WERI-Rb-1 (cell line): Measurements from ENCODE around the gene ACADVL.

Source experiments
- DNase-seq: peaks from one replicate; pipeline ENCODE4 v3.0.0-alpha.2; 2020
- H3K27ac ChIP-seq: fragments of 250-450 bp; sonication (Bioruptor Pico); 2 replicates; pipeline ENCODE4 v1.5.1; 2020; ENCODE audit warnings: mild to moderate bottlenecking, moderate library complexity
- H3K27me3 ChIP-seq: fragments of 250-450 bp; sonication (Bioruptor Pico); 2 replicates; pipeline ENCODE4 v1.5.1; 2021; ENCODE audit warnings: mild to moderate bottlenecking, low read depth, moderate library complexity; ENCODE audit not compliant: insufficient read depth, severe bottlenecking
- H3K36me3 ChIP-seq: fragments of 250-450 bp; sonication (Bioruptor Pico); 2 replicates; pipeline ENCODE4 v1.5.1; 2020; ENCODE audit warnings: mild to moderate bottlenecking, moderate library complexity
- H3K4me3 ChIP-seq: 2 replicates; pipeline ENCODE4 v1.5.1; 2011; ENCODE audit warnings: low read depth, mild to moderate bottlenecking, control low read depth, low read length
- H3K9me3 ChIP-seq: fragments of 250-450 bp; sonication (Bioruptor Pico); 2 replicates; pipeline ENCODE4 v1.5.1; 2021; ENCODE audit warnings: mild to moderate bottlenecking, moderate library complexity; ENCODE audit not compliant: severe bottlenecking
- CTCF ChIP-seq: IDR thresholded peaks from 2 replicates; pipeline ENCODE4 v1.5.1; 2011; ENCODE audit warnings: low read depth, mild to moderate bottlenecking, control low read depth, inconsistent platforms, low read length

The ACADVL gene

GRCh38 chr17:7218166-7218565 lies 1.6 kb upstream of the ACADVL start:
- H3K4me3 ChIP-seq: peak overlapping the region; percentile 75
- no peaks in the 10 kb centered on the region for H3K9me3 ChIP-seq
- DNase-seq: no peak
- no peaks in the 10 kb centered on the region for H3K27me3 ChIP-seq
- TF ChIP-seq CTCF: no peak
- H3K27ac ChIP-seq: peak overlapping the region; percentile 94
- peaks cover 28% of the 10 kb centered on the region for H3K36me3 ChIP-seq

GRCh38 chr17:7218758-7219157 lies 980 bp upstream of the ACADVL start:
- DNase-seq: peak; percentile 87
- peak overlapping the region; percentile 94 for H3K27ac ChIP-seq
- TF ChIP-seq CTCF: no peak
- H3K27me3 ChIP-seq: no peaks in the 10 kb centered on the region
- peak overlapping the region; percentile 75 for H3K4me3 ChIP-seq
- H3K9me3 ChIP-seq: no peaks in the 10 kb centered on the region
- peaks cover 34% of the 10 kb centered on the region for H3K36me3 ChIP-seq

- no peak for TF ChIP-seq CTCF
- Histone ChIP-seq H3K9me3 (no peaks in the 10 kb centered on the region), H3K27ac (peak overlapping the region; percentile 94), H3K36me3 (peaks cover 39% of the 10 kb centered on the region), H3K27me3 (no peaks in the 10 kb centered on the region), H3K4me3 (peak overlapping the region; percentile 75)
- no peak for DNase-seq
Measured at GRCh38 chr17:7219229-7219811, 418 bp upstream of the ACADVL start.

GRCh38 chr17:7220593-7221277 lies 997 bp downstream of the ACADVL start:
- Histone ChIP-seq H3K4me3 (peak overlapping the region; percentile 75), H3K27ac (peak overlapping the region; percentile 94), H3K36me3 (peaks cover 52% of the 10 kb centered on the region), H3K9me3 (no peaks in the 10 kb centered on the region), H3K27me3 (no peaks in the 10 kb centered on the region)
- peak; percentile 80 for DNase-seq
- TF ChIP-seq CTCF: peak; percentile 64

GRCh38 chr17:7221278-7222092 lies 1.7 kb downstream of the ACADVL start:
- H3K27ac ChIP-seq: peak overlapping the region; percentile 94; the same call in 1 of the 2 replicates

More at GRCh38 chr17:7221278-7222092, 1.7 kb downstream of the ACADVL start:
- H3K36me3 ChIP-seq: peaks cover 59% of the 10 kb centered on the region
- H3K4me3 ChIP-seq: no peak overlapping the region
- DNase-seq: no peak
- H3K27me3 ChIP-seq: no peaks in the 10 kb centered on the region
- no peaks in the 10 kb centered on the region for H3K9me3 ChIP-seq
- no peak for TF ChIP-seq CTCF
